ENCODE results near the gene THYN1. TPM values are rescaled to one million over a fixed set of nuclear protein-coding genes. Genes with fewer than 3 reads are reported as not detected.
A peak's percentile ranks its signal among the peaks of the same experiment; 100 is the strongest.

Gene THYN1
- total RNA-seq, 1 experiment from 2014 or later: 97.0 TPM

GRCh38 chr11:134290646-134291045, 37.5 kb upstream of the THYN1 start:
- Histone ChIP-seq H2BK20ac (ENCODE audit: low read depth, low read length, poor library complexity, severe bottlenecking) (no peak overlapping the region), H4K8ac (replicated peaks; ENCODE audit: insufficient read length, low read depth, low read length) (no peak overlapping the region), H2BK12ac (ENCODE audit: insufficient read length, low read depth, low read length) (no peak overlapping the region), H2AK5ac (ENCODE audit: insufficient read length, low read length) (no peak overlapping the region), H3K23ac (ENCODE audit: insufficient read length, low read depth, low read length) (no peak overlapping the region), H2BK5ac (ENCODE audit: insufficient read length, low read length) (no peak overlapping the region), H4K20me1 (ENCODE audit: control insufficient read depth, insufficient read depth, insufficient read length) (no peaks in the 10 kb centered on the region), H2AFZ (ENCODE audit: low read length) (no peak overlapping the region), H3K23me2 (ENCODE audit: insufficient read length, low read depth, low read length, poor library complexity, severe bottlenecking) (no peaks in the 10 kb centered on the region), H3T11ph (ENCODE audit: low read length) (no peak overlapping the region), H4K91ac (ENCODE audit: insufficient read length, low read depth, low read length) (no peak overlapping the region), H2BK120ac (ENCODE audit: low read depth, low read length, poor library complexity, severe bottlenecking) (no peak overlapping the region), H3K27me3 (ENCODE audit: insufficient read depth, low read length) (no peaks in the 10 kb centered on the region), H3K14ac (ENCODE audit: insufficient read depth, low read length) (no peak overlapping the region), H2BK15ac (ENCODE audit: low read depth, low read length) (no peak overlapping the region), H3K79me2 (ENCODE audit: insufficient read depth, low read length) (no peaks in the 10 kb centered on the region), H3K27ac (ENCODE audit: insufficient read length, low read depth, low read length) (no peak overlapping the region), H3K9ac (ENCODE audit: extremely low read depth, insufficient read length, low read length) (no peak overlapping the region), H3K4ac (ENCODE audit: low read depth, low read length) (no peak overlapping the region), H3K4me1 (ENCODE audit: insufficient read depth, low read length) (no peaks in the 10 kb centered on the region), H3K79me1 (ENCODE audit: insufficient read depth, low read depth, low read length, poor library complexity, severe bottlenecking) (no peaks in the 10 kb centered on the region), H3K4me2 (ENCODE audit: insufficient read depth, insufficient read length, low read length) (no peak overlapping the region), H4K5ac (ENCODE audit: insufficient read length, low read depth, low read length) (no peak overlapping the region), H3K9me3 (ENCODE audit: control insufficient read depth, low read depth, low read length) (no peaks in the 10 kb centered on the region), H3K56ac (ENCODE audit: insufficient read length, low read depth, low read length) (no peak overlapping the region), H3K18ac (ENCODE audit: insufficient read length, low read depth, low read length) (no peak overlapping the region)
- DNase-seq: no peak
- WGBS (ENCODE audit: extremely low coverage, insufficient read length, low lambda C conversion rate): no CpG with 5 or more reads among the region's 7 CpGs
- H3K4me3 Mint-ChIP-seq: no peak overlapping the region
- peaks cover 13 to 37% (median 23%) of the 10 kb centered on the region in 3 experiments for H3K36me3 Mint-ChIP-seq (ENCODE audit: insufficient read depth in 1 of 3, low read depth in 3 of 3)
- TF ChIP-seq, protein P1, sequence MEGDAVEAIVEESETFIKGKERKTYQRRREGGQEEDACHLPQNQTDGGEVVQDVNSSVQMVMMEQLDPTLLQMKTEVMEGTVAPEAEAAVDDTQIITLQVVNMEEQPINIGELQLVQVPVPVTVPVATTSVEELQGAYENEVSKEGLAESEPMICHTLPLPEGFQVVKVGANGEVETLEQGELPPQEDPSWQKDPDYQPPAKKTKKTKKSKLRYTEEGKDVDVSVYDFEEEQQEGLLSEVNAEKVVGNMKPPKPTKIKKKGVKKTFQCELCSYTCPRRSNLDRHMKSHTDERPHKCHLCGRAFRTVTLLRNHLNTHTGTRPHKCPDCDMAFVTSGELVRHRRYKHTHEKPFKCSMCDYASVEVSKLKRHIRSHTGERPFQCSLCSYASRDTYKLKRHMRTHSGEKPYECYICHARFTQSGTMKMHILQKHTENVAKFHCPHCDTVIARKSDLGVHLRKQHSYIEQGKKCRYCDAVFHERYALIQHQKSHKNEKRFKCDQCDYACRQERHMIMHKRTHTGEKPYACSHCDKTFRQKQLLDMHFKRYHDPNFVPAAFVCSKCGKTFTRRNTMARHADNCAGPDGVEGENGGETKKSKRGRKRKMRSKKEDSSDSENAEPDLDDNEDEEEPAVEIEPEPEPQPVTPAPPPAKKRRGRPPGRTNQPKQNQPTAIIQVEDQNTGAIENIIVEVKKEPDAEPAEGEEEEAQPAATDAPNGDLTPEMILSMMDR (conservative IDR thresholded peaks at IDR 0.05): no peak
- H3K27ac Mint-ChIP-seq: peak overlapping the region in 2 of 3 experiments; percentile 73 to 92; a peak in 4 of 7 replicates
- H3K9me3 Mint-ChIP-seq: no peaks in the 10 kb centered on the region; a peak in 1 of 5 replicates
- H3K27me3 Mint-ChIP-seq (ENCODE audit: low read depth): no peaks in the 10 kb centered on the region
- H3K4me1 Mint-ChIP-seq: peaks cover 12 to 14% of the 10 kb centered on the region in 2 experiments

Measured in H9 (cell line).